PC-3 (cell line): ENCODE measurements around the gene RIC8B. TPM values are rescaled to one million over a fixed set of nuclear protein-coding genes. Genes with fewer than 3 reads are reported as not detected.

Experiments
- ATAC-seq: fragments of 200-7000 bp; cut with Tn5 transposase; 2 replicates; pipeline ENCODE4 v1.9.1; 2020; ENCODE audit warnings: mild to moderate bottlenecking, moderate library complexity
- BruUV-seq: library from RNA; stranded (reverse); fragments of 400-500 nt; replicated peaks from 2 replicates; lab custom pipeline; 2021; lab: Mats Ljungman, UMichigan
- CTCF ChIA-PET: fragments of 300-600 bp; sonication (Branson Sonifier 250); formaldehyde crosslinking; loops from one replicate; lab custom pipeline; 2022; ENCODE audit warnings: antibody characterized with exemption; lab: Charles Lee
- POLR2A ChIA-PET: fragments of 300-600 bp; sonication (Branson Sonifier 250); formaldehyde crosslinking; loops from one replicate; lab custom pipeline; 2022; ENCODE audit warnings: antibody characterized with exemption; ENCODE audit not compliant: unreplicated experiment; lab: Charles Lee
- DNase-seq: peaks from one replicate; pipeline ENCODE4 v3.0.0-alpha.2; 2015
- H2AFZ ChIP-seq: fragments of 300-600 bp; sonication (generic); 2 replicates; pipeline ENCODE4 v1.6.0; 2016; ENCODE audit warnings: antibody characterized with exemption, low read length
- H3F3A ChIP-seq: fragments of 300-600 bp; sonication (generic); one replicate; pipeline ENCODE4 v1.6.0; 2017; ENCODE audit warnings: antibody characterized with exemption, low read length, control low read depth, mild to moderate bottlenecking; ENCODE audit not compliant: unreplicated experiment
- H3K27ac ChIP-seq: fragments of 300-600 bp; sonication (generic); 2 replicates; pipeline ENCODE4 v1.5.1; 2016; ENCODE audit warnings: mild to moderate bottlenecking, low read length
- H3K27me3 ChIP-seq: fragments of 300-600 bp; sonication (generic); 2 replicates; pipeline ENCODE4 v1.6.1; 2016; ENCODE audit warnings: low read length, mixed read lengths
- H3K36me3 ChIP-seq: fragments of 300-600 bp; sonication (generic); 2 replicates; pipeline ENCODE4 v1.6.1; 2016; ENCODE audit warnings: low read depth, mixed run types, low read length, mixed read lengths
- H3K4me1 ChIP-seq: fragments of 300-600 bp; sonication (generic); 2 replicates; pipeline ENCODE4 v1.5.1; 2016; ENCODE audit warnings: low read length; ENCODE audit not compliant: insufficient read depth
- H3K4me2 ChIP-seq: fragments of 300-600 bp; sonication (generic); 2 replicates; pipeline ENCODE4 v1.6.0; 2016; ENCODE audit warnings: low read length
- H3K4me3 ChIP-seq: fragments of 300-600 bp; sonication (generic); 2 replicates; pipeline ENCODE4 v1.5.1; 2016; ENCODE audit warnings: mild to moderate bottlenecking, low read length, mixed read lengths
- H3K79me2 ChIP-seq: fragments of 300-600 bp; sonication (generic); 2 replicates; pipeline ENCODE4 v1.6.1; 2017; ENCODE audit warnings: low read length, mixed read lengths
- H3K9ac ChIP-seq: fragments of 300-600 bp; sonication (generic); 2 replicates; pipeline ENCODE4 v1.6.0; 2016; ENCODE audit warnings: mild to moderate bottlenecking, low read length
- H3K9me2 ChIP-seq: fragments of 300-600 bp; sonication (generic); replicated peaks from 2 replicates; pipeline ENCODE4 v1.6.1; 2016; ENCODE audit warnings: mixed run types, low read length, mixed read lengths
- H3K9me3 ChIP-seq: fragments of 300-600 bp; sonication (generic); 2 replicates; pipeline ENCODE4 v1.6.1; 2016; ENCODE audit warnings: low read length, mixed read lengths
- H4K20me1 ChIP-seq: fragments of 300-600 bp; sonication (generic); 2 replicates; pipeline ENCODE4 v1.6.1; 2016; ENCODE audit warnings: low read length, mixed read lengths
- EZH2 ChIP-seq: fragments of 300-600 bp; sonication (generic); IDR thresholded peaks from one replicate; pipeline ENCODE4 v1.6.1; 2017; ENCODE audit warnings: antibody characterized with exemption, mild to moderate bottlenecking, low read length; ENCODE audit not compliant: unreplicated experiment
- EZH2phosphoT487 ChIP-seq: fragments of 300-600 bp; sonication (generic); IDR thresholded peaks from 2 replicates; pipeline ENCODE4 v1.6.1; 2018; ENCODE audit warnings: mild to moderate bottlenecking, antibody characterized with exemption, low read length, borderline replicate concordance
- intact Hi-C: fragments of 100-400 bp; cut with micrococcal nuclease; formaldehyde crosslinking; loops from 2 replicates; pipeline ENCODE4 v1.9.0; 2023
- total RNA-seq: library from RNA; depleted of rRNA; stranded (reverse); fragments of >200 nt; gene quantifications from 2 replicates; pipeline ENCODE4 v1.2.3, GENCODE V29; 2014
- TF ChIP-seq, protein P1 (sequence below): fragments of 300-600 bp; sonication (generic); conservative IDR thresholded peaks from 2 replicates; pipeline ENCODE4 v1.5.1; 2017; ENCODE audit warnings: antibody characterized with exemption, low read depth, mild to moderate bottlenecking, low read length

The RIC8B gene
- total RNA-seq, 1 experiment from 2014 or later = 8.6 TPM

- H3K4me3 ChIP-seq = no peak overlapping the region
- H3K36me3 ChIP-seq = peaks cover 10% of the 10 kb centered on the region; the same call in 1 of the 2 replicates
- H3K9ac ChIP-seq = no peak overlapping the region
- H3K9me3 ChIP-seq = no peaks in the 10 kb centered on the region
- TF ChIP-seq EZH2 = no peak
- TF ChIP-seq, protein P1, sequence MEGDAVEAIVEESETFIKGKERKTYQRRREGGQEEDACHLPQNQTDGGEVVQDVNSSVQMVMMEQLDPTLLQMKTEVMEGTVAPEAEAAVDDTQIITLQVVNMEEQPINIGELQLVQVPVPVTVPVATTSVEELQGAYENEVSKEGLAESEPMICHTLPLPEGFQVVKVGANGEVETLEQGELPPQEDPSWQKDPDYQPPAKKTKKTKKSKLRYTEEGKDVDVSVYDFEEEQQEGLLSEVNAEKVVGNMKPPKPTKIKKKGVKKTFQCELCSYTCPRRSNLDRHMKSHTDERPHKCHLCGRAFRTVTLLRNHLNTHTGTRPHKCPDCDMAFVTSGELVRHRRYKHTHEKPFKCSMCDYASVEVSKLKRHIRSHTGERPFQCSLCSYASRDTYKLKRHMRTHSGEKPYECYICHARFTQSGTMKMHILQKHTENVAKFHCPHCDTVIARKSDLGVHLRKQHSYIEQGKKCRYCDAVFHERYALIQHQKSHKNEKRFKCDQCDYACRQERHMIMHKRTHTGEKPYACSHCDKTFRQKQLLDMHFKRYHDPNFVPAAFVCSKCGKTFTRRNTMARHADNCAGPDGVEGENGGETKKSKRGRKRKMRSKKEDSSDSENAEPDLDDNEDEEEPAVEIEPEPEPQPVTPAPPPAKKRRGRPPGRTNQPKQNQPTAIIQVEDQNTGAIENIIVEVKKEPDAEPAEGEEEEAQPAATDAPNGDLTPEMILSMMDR = no peak
- no peak for TF ChIP-seq EZH2phosphoT487
- no peaks in the 10 kb centered on the region for H3K9me2 ChIP-seq
- no peaks in the 10 kb centered on the region for H3K27me3 ChIP-seq
- CTCF ChIA-PET = no interaction called here
- ATAC-seq (no peak), DNase-seq (no peak)
- BruUV-seq = no TSS peak
- no peaks in the 10 kb centered on the region for H3K4me1 ChIP-seq
- H2AFZ ChIP-seq = no peak overlapping the region
- POLR2A ChIA-PET = no interaction called here
- no peaks in the 10 kb centered on the region for H3F3A ChIP-seq
- no peak overlapping the region for H3K4me2 ChIP-seq
- intact Hi-C loops = no loop called here
- no peak overlapping the region for H3K27ac ChIP-seq
- no peaks in the 10 kb centered on the region for H3K79me2 ChIP-seq
- H4K20me1 ChIP-seq = no peaks in the 10 kb centered on the region
Observed at GRCh38 chr12:106883426-106883825, 108.9 kb downstream of the RIC8B start.

DNA sequence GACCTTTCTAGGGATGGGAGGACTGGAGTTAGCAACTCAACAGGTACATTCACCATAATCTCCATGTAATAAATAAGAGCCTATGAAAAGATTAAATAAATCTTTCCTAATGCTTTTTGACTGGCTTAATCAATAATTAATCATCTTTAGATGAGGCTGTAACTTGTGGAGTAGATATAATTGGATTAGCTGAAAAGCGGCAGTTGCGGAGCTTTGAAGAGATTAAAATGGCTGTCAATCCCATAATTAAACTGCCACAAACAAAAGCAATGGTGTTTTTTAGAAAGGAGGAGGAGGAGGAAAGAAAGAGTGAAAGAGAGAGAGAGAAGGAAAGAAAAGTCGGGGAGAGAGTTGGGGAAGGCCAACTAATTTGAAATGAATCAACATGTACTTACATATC lies 110.5 kb downstream of the RIC8B start:
- POLR2A ChIA-PET = no interaction called here
- Histone ChIP-seq H3F3A (no peaks in the 10 kb centered on the region), H3K36me3 (peaks cover 10% of the 10 kb centered on the region; the same call in 1 of the 2 replicates), H3K9me2 (no peaks in the 10 kb centered on the region), H3K27ac (no peak overlapping the region), H3K4me2 (no peak overlapping the region), H3K9me3 (no peaks in the 10 kb centered on the region), H4K20me1 (no peaks in the 10 kb centered on the region), H2AFZ (no peak overlapping the region), H3K9ac (no peak overlapping the region), H3K4me3 (no peak overlapping the region), H3K27me3 (no peaks in the 10 kb centered on the region), H3K4me1 (no peaks in the 10 kb centered on the region), H3K79me2 (no peaks in the 10 kb centered on the region)
- DNase-seq (no peak), ATAC-seq (no peak)
- CTCF ChIA-PET = no interaction called here
- TF ChIP-seq EZH2phosphoT487 = no peak
- TF ChIP-seq EZH2 = no peak
- TF ChIP-seq, protein P1 = no peak
- intact Hi-C loops = no loop called here
- BruUV-seq = no TSS peak

GRCh38 chr12:106885541-106886249 lies 111.2 kb downstream of the RIC8B start:
- CTCF ChIA-PET = interaction anchor here (0.5 kb wide), 1 partner anchor 220 kb away, joined by 3 read pairs; no protein-coding TSS in a partner anchor
- intact Hi-C loops = no loop called here
- Histone ChIP-seq H3K9me3 (no peaks in the 10 kb centered on the region), H3K9ac (no peak overlapping the region), H3K4me2 (no peak overlapping the region), H4K20me1 (no peaks in the 10 kb centered on the region), H3K4me3 (no peak overlapping the region), H3K27ac (no peak overlapping the region), H3K36me3 (peaks cover 10% of the 10 kb centered on the region; the same call in 1 of the 2 replicates), H3K4me1 (no peaks in the 10 kb centered on the region), H3F3A (no peaks in the 10 kb centered on the region), H3K79me2 (no peaks in the 10 kb centered on the region), H3K9me2 (no peaks in the 10 kb centered on the region), H3K27me3 (no peaks in the 10 kb centered on the region), H2AFZ (no peak overlapping the region)
- DNase-seq (no peak), ATAC-seq (no peak)
- TF ChIP-seq EZH2 (no peak), EZH2phosphoT487 (no peak)
- TF ChIP-seq, protein P1 = no peak
- BruUV-seq = no TSS peak
- POLR2A ChIA-PET = interaction anchor here (0.7 kb wide), 1 partner anchor 9 kb away, joined by 4 read pairs; no protein-coding TSS in a partner anchor
